Renal pelvis (tissue), 4 donors: ENCODE data around the gene ARHGAP23. TPM values are rescaled to one million over a fixed set of nuclear protein-coding genes. Genes with fewer than 3 reads are reported as not detected.

ENCODE experiments used
- DNase-seq: peaks from one replicate; pipeline ENCODE4 v3.0.0-alpha.2; 2013
- polyA plus RNA-seq, 3 donors: library from polyadenylated mRNA; unstranded; fragments of 120-200 nt; gene quantifications; one replicate each; pipeline ENCODE4 v1.2.1, GENCODE V29; 2013; ENCODE audit not compliant: insufficient read length in 3 of 3

ARHGAP23 gene
- polyA plus RNA-seq, 3 donors = 56.8 to 57.7 (median 57.6) TPM

DNA sequence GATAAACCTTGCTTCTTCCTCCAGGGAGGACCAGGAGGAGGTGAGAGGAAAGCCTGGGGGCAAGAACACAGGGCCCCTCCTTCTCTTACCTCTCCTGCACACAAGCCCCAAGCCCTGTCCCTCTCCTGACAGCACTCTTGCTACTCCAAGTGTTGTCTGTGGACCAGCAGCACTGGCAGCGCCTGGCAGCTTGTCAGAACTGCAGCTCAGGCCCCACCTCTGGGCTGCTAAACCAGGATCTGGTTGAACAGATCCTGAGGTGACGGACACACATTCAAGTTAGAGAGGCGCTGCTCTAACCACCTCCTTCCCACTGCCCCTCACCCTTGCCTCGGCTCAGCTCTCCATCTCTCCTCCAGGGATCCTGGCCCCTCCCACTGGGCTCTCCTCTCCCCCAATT is 121.0 kb downstream of the ARHGAP23 start:
- DNase-seq = no peak

GRCh38 chr17:38550661-38551060 is 122.4 kb downstream of the ARHGAP23 start:
- DNase-seq = no peak

- DNase-seq = no peak
Measured at GRCh38 chr17:38551121-38551520, 122.9 kb downstream of the ARHGAP23 start.

DNA sequence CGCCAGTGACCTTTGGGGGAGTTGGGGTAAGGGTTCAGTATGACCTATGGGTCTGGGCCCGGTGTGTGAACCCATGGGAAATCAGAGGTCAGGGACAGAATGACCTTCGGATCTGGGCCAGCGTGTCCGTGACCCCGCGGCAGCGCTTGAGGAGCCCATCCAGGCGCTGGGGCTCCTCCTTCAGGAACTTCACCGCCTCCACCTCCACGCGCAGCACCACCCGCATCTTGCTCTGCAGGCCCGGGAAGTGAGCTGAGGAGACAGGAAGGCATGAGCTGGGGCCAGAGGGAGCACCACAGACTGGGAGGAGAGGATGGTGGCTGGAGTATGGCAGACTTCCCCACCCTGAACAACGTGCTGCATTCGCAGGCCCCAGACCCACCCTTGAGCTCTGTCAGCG is 124.1 kb downstream of the ARHGAP23 start:
- DNase-seq = no peak

DNA sequence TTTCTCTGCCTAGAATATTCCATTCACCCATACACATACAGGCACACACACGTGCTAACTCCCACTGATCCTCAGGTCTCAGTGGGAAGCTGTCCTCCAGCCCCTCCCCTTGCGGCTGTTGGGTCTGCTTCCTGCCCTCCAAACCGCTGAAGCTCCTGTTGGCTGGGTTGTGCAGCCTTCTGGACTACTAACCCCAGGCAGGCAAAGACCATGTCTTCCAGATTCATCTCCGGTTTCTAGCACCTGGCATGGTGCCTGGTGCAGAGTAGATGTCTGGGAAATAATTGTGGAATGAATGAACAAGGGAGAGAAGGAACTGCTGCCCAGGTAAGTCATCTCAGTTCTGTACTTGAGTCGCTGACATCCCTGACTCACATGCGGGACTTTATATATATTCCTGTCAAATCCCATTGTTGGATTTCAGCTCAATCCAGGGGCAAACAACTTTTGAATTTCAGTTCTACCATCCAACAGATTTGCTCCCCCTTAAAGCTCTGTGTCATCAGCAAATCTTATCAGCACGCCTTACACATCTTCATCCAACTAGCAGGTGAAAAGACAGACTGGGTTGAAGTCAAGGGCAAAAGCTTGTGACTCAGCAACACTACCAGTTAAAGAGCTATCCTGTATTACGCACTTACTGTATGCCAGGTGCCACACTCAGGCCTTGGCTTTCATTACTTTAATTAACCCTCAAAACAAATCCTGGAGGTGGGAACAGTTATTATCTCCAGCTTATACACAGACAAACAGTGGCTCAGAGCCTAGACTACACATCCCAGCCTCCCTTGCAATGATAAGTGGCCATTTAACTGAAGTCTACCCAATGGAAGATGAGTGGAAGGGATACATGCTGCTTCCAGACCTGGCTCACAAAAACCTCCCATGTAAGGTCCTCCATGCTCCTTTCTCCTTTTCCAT is 126.4 kb downstream of the ARHGAP23 start:
- DNase-seq = no peak

- DNase-seq = no peak
Measured at GRCh38 chr17:38556239-38556638, 128.0 kb downstream of the ARHGAP23 start.

GRCh38 chr17:38557396-38557795 is 129.1 kb downstream of the ARHGAP23 start:
- no peak for DNase-seq

DNA sequence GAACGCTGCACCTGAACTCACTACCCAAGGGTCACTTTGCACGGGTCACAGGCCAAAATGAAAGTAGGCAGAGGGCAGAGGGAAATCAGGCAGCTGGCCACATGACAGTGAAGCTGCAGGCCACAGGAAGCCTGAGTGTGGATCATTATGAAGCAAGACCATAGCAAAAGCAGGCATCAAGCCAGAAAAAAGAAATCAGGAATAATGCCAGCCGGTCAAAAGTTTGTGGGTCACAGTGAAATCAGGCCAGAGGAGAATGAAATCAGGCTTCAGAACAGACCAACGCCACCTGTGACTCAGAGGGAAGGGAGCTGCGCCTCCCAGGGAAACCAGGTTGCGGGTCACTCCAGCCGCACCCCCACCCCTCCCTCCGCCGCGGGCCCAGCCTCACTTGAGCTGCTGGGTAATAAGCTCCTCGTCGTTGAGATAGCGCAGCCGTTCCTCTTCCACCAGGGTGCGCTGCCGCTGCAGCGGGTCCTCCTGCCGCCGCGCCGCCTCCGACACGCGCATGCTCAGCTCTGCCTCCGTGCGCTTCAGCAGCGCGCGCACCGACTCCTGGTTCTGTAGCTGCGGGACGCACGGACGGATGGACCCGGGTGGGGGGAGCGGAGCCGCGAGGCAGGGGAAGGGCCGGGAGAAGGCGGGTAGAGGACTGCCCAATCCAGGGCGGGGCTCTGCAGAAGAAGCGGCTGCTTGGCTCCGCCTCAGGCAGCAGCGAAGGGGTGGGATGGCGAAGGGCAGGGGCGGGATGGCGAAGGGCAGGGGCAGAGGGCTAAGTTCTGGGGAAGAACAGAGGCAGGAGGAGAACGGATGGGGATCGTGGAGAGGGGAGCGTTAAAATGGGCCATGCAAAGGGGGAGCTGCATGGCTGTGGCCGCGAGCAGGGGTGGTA is 129.8 kb downstream of the ARHGAP23 start:
- DNase-seq = peak; percentile 85

GRCh38 chr17:38558728-38559050 is 130.4 kb downstream of the ARHGAP23 start:
- DNase-seq = no peak

GRCh38 chr17:38559051-38559879 is 131.0 kb downstream of the ARHGAP23 start:
- DNase-seq = peak; percentile 80

GRCh38 chr17:38559880-38560230 is 131.6 kb downstream of the ARHGAP23 start:
- no peak for DNase-seq

DNA sequence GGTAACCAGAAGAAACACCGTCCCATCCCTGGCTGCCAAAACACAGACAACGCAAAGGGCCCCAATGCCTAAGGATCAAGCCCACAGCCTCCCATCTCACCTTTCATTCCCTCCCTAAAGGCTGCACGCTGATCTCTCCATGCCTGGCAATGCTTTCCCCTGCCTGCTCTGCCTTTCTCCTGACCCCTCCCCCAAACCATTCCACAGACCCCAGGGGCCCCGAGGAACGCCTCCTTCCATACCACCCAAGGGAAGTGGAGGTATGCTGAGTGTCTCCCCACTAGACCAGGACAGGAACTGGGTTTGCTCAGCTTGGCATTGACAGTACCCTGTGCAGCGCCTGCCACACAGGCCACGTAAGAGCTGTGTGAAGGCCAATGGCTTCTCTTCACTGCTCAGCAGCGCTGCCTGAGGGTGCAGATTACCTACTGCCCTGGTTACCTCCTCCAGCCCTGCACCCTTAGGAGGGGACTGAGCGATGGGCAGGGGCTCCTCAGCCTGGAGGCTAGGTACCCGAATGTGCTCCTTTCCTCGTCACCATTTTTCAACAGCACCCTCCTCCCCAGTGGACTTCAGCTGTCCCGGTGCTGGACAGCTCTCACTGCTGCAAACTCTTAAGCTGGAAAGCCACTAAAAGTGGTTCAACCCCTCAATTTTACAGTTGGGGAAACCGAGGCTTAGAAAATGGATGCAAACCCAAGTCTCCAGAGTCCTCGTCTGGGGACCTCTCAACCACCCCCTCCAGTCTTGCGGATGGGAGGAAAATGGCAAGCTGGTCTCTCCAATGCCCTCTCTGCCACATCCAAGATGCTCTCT is 132.4 kb downstream of the ARHGAP23 start:
- DNase-seq = no peak

DNA sequence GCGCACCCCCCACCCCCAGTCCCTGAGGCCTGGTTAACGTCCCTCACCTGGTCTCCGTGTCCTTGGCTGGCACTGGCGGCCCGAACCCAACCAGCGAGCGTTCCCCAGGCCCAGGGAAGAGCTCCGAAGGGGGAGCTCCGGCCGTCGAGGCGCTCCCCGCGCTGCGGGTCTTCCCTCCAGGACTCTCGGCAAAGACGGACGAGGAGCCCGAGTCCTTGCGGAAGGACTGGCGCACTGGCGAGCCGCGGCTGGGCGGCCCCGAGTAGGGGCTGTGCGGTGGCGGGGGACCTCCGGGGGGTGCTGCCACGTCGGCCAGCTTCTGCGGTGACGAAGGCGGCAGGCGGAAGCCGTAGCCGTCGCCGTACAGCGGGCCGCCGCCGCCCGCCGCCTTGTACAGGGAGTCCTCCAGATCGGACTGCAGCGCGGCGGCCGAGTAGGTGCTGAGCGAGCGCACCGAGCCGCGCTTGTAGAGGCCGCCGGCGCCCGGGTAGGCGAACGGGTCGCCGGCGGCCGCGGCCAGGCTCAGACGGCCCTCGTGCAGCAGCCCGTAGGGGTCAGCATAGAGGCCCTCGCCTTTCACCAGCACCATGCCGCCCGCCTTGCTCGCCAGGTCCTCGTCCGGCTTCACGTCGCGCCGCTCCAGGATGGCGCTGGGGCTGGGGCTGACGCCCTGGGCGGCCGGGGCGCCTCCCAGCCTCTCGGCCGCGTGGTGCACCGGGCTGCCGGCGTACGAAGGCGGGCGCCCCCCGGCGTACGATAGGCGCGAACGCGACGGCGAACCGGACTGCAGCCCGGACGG is 133.4 kb downstream of the ARHGAP23 start:
- no peak for DNase-seq

Other genes with a start within 250 kb of the ARHGAP23 start
- gene TBC1D3, start 235.9 kb upstream of the ARHGAP23 start, polyA plus RNA-seq = not detected
- 10 to 100 TPM; 58.8 to 65.7 (median 63.2) TPM for gene MRPL45, start 131.3 kb upstream of the ARHGAP23 start, polyA plus RNA-seq
- under 1 TPM; 0.10 to 0.16 (median 0.12) TPM for gene GPR179, start 84.5 kb upstream of the ARHGAP23 start, polyA plus RNA-seq
- 10 to 100 TPM; 16.9 to 22.8 (median 21.1) TPM for gene SOCS7, start 76.6 kb upstream of the ARHGAP23 start, polyA plus RNA-seq
- gene SRCIN1, start 177.5 kb downstream of the ARHGAP23 start, polyA plus RNA-seq = 1 to 10 TPM; 4.2 to 6.7 (median 6.2) TPM
- gene EPOP, start 246.5 kb downstream of the ARHGAP23 start, polyA plus RNA-seq = 1 to 10 TPM; 1.6 to 1.7 (median 1.7) TPM